Glutamatergic neuron (in vitro differentiated cells): ENCODE measurements around the gene ABHD1. TPM values are rescaled to one million over a fixed set of nuclear protein-coding genes. Genes with fewer than 3 reads are reported as not detected.
"Not testable (repeated sequence)": the region's sequence is repeated elsewhere in the genome, so short reads cannot be mapped to it uniquely, and the experiment has no call there.

ENCODE experiments used
- DNase-seq: peaks from one replicate; pipeline ENCODE4 v3.0.0; 2022
- H3K27ac Mint-ChIP-seq: one replicate; pipeline ENCODE4 v1.8.0; 2020; ENCODE audit warnings: mild to moderate bottlenecking, mixed read lengths, inconsistent platforms; ENCODE audit not compliant: unreplicated experiment
- H3K27me3 Mint-ChIP-seq: one replicate; pipeline ENCODE4 v1.8.0; 2020; ENCODE audit warnings: mild to moderate bottlenecking, moderate library complexity, mixed read lengths, inconsistent platforms; ENCODE audit not compliant: unreplicated experiment
- H3K36me3 Mint-ChIP-seq: one replicate; pipeline ENCODE4 v1.8.0; 2020; ENCODE audit warnings: mild to moderate bottlenecking, mixed read lengths, inconsistent platforms; ENCODE audit not compliant: unreplicated experiment
- H3K4me1 Mint-ChIP-seq: one replicate; pipeline ENCODE4 v1.8.0; 2020; ENCODE audit warnings: mild to moderate bottlenecking, low read depth, mixed read lengths, inconsistent platforms; ENCODE audit not compliant: unreplicated experiment
- H3K4me3 Mint-ChIP-seq: one replicate; pipeline ENCODE4 v1.8.0; 2020; ENCODE audit warnings: mild to moderate bottlenecking, mixed read lengths, inconsistent platforms; ENCODE audit not compliant: unreplicated experiment
- H3K9me3 Mint-ChIP-seq: one replicate; pipeline ENCODE4 v1.8.0; 2020; ENCODE audit warnings: mild to moderate bottlenecking, moderate library complexity, mixed read lengths, inconsistent platforms; ENCODE audit not compliant: unreplicated experiment
- total RNA-seq: library from RNA; stranded (reverse); fragmentation: NEBNext Ultra II Directional; extraction: Animal tissue kit (Norgen Biotek cat#: 25700); gene quantifications from one replicate; pipeline ENCODE4 v1.2.1, GENCODE V29; 2021; ENCODE audit not compliant: unreplicated experiment
- TF ChIP-seq, protein P1 (sequence below): fragments of 200-600 bp; sonication (generic); IDR thresholded peaks from one replicate; pipeline ENCODE4 v1.5.0; 2021; ENCODE audit not compliant: partially characterized antibody, unreplicated experiment

ABHD1 gene
- total RNA-seq, 1 donor from 2014 or later = not detected

DNA sequence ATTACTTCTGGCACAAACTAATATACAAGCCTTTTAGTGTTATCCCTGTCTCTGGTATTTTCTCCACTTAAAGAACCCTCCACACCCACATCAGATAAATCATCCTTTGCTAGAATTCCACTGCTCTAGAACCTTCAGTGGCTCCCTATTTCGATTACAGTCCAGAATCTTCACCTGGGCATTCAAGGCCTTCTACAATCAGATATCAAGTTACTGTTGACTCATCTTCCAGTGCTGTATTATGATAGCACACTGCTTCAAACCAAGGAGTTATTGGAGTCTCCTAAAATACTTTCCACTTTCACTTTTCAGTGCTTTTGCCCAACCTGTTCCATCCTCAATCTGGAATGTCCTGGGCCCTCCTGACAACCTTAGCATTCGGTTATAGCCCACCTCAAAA, 8.1 kb upstream of the ABHD1 start:
- Mint-ChIP-seq H3K4me3 (no peak overlapping the region), H3K4me1 (peaks cover 1% of the 10 kb centered on the region), H3K9me3 (peaks cover 5% of the 10 kb centered on the region), H3K27ac (no peak overlapping the region), H3K27me3 (peaks cover 16% of the 10 kb centered on the region), H3K36me3 (no peaks in the 10 kb centered on the region)
- no peak for DNase-seq
- TF ChIP-seq, protein P1, sequence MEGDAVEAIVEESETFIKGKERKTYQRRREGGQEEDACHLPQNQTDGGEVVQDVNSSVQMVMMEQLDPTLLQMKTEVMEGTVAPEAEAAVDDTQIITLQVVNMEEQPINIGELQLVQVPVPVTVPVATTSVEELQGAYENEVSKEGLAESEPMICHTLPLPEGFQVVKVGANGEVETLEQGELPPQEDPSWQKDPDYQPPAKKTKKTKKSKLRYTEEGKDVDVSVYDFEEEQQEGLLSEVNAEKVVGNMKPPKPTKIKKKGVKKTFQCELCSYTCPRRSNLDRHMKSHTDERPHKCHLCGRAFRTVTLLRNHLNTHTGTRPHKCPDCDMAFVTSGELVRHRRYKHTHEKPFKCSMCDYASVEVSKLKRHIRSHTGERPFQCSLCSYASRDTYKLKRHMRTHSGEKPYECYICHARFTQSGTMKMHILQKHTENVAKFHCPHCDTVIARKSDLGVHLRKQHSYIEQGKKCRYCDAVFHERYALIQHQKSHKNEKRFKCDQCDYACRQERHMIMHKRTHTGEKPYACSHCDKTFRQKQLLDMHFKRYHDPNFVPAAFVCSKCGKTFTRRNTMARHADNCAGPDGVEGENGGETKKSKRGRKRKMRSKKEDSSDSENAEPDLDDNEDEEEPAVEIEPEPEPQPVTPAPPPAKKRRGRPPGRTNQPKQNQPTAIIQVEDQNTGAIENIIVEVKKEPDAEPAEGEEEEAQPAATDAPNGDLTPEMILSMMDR = no peak

- Mint-ChIP-seq H3K9me3 (peaks cover 6% of the 10 kb centered on the region), H3K4me1 (peaks cover 1% of the 10 kb centered on the region), H3K27me3 (peaks cover 23% of the 10 kb centered on the region), H3K4me3 (peak overlapping the region; percentile 67), H3K27ac (no peak overlapping the region), H3K36me3 (no peaks in the 10 kb centered on the region)
- DNase-seq = no peak
- TF ChIP-seq, protein P1 = no peak
Measured at GRCh38 chr2:27117995-27118524, 5.6 kb upstream of the ABHD1 start.

DNA sequence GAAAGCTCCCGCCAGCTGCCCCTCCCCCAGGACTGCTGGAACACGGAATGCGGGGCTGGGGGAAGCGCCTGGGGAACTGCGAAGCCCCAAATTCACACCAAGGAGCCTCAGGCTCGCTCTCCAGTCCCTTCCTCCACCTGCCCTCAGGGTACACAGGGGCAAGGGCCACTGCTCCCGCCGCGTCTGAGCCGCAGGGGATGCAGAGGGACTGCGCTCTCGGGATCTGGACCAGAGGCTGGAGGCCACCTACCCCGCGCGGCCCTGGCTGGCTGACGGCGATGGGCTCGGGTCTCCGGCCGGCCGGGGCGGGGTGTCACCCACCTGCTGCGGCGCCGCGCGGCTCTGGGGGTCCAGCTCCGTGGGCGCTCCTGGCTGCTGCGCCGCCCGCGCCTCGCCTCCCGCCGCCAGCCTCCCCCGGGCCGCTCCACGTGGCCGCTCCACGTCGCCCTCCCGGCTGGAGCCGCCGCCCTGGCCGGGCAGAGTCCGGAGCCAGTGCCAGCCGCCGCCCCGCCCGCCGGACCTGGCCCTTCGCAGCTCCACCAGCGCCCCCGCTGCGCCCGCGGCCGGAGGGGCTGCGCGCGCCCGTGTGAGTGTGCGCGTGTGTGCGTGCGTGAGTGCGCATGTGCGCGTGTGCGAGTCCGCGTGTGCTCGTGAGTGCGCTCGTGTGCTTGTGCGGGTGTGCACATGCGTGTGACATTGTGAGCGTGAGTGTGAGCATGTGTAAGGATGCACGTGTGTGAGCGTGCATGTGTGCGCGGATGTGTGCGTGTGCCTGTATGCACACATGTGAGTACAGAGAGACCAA, 4.9 kb upstream of the ABHD1 start, which contains the start of gene CGREF1:
TSS of gene CGREF1 (minus strand) at position 604 of the 805 bp plus-strand sequence. CDS start 14,762 bp downstream, outside the sequence.
- Mint-ChIP-seq H3K27ac (no peak within 1 kb of the TSS), H3K9me3 (peaks cover 6% of the 10 kb centered on the region), H3K4me1 (peaks cover 1% of the 10 kb centered on the region), H3K27me3 (peaks cover 23% of the 10 kb centered on the region), H3K4me3 (peak within 1 kb of the TSS; percentile 86), H3K36me3 (no peaks in the 10 kb centered on the region)
- peak; percentile 46 for DNase-seq
- TF ChIP-seq, protein P1 = no peak

GRCh38 chr2:27119330-27119670, 4.3 kb upstream of the ABHD1 start:
- Mint-ChIP-seq H3K27me3 (peaks cover 23% of the 10 kb centered on the region), H3K4me3 (peak overlapping the region; percentile 86)
- H3K9me3 Mint-ChIP-seq, H3K4me1 Mint-ChIP-seq, DNase-seq, H3K27ac Mint-ChIP-seq, H3K36me3 Mint-ChIP-seq: not testable (repeated sequence)

GRCh38 chr2:27121906-27122305, 1.7 kb upstream of the ABHD1 start:
- Mint-ChIP-seq H3K27ac (no peak overlapping the region), H3K9me3 (peaks cover 6% of the 10 kb centered on the region), H3K27me3 (peaks cover 21% of the 10 kb centered on the region)

More at GRCh38 chr2:27121906-27122305, 1.7 kb upstream of the ABHD1 start:
- H3K36me3 Mint-ChIP-seq = no peaks in the 10 kb centered on the region
- H3K4me1 Mint-ChIP-seq = peaks cover 3% of the 10 kb centered on the region
- DNase-seq = no peak
- TF ChIP-seq, protein P1 = no peak
- no peak overlapping the region for H3K4me3 Mint-ChIP-seq
